DMS79 treated with DMSO at 0.1 percent for 48 hours (cell line): ENCODE data around the gene RBM15.

Experiments
- DNase-seq: peaks from one replicate; lab custom pipeline; 2025; lab: John Stamatoyannopoulos, UW

RBM15 gene

GRCh38 chr1:110348050-110348449 lies 8.9 kb downstream of the RBM15 start:
- no peak for DNase-seq

- DNase-seq: no peak
These were observed 9.6 kb downstream of the RBM15 start for GRCh38 chr1:110348771-110349170.

GRCh38 chr1:110350360-110350759 lies 11.2 kb downstream of the RBM15 start:
- no peak for DNase-seq

GRCh38 chr1:110355321-110355720 lies 16.1 kb downstream of the RBM15 start:
- no peak for DNase-seq

- no peak for DNase-seq
These were observed 17.2 kb downstream of the RBM15 start for GRCh38 chr1:110356379-110356778.

- no peak for DNase-seq
These were observed 21.3 kb downstream of the RBM15 start for GRCh38 chr1:110360431-110360830.

GRCh38 chr1:110361856-110362255 lies 22.7 kb downstream of the RBM15 start:
- no peak for DNase-seq

GRCh38 chr1:110364221-110364620 lies 25.0 kb downstream of the RBM15 start:
- no peak for DNase-seq

GRCh38 chr1:110370827-110371226 lies 31.6 kb downstream of the RBM15 start:
- DNase-seq: no peak

GRCh38 chr1:110375490-110375889 lies 36.3 kb downstream of the RBM15 start:
- DNase-seq: no peak

- no peak for DNase-seq
These were observed 41.6 kb downstream of the RBM15 start for GRCh38 chr1:110380672-110381283.

- no peak for DNase-seq
These were observed 44.2 kb downstream of the RBM15 start for GRCh38 chr1:110383251-110383990.

GRCh38 chr1:110384581-110385321 lies 45.6 kb downstream of the RBM15 start:
- DNase-seq: no peak

- no peak for DNase-seq
These were observed 46.2 kb downstream of the RBM15 start for GRCh38 chr1:110385369-110385768.

- DNase-seq: no peak
These were observed 48.0 kb downstream of the RBM15 start for GRCh38 chr1:110387048-110387754.

GRCh38 chr1:110390096-110390495 lies 50.9 kb downstream of the RBM15 start:
- no peak for DNase-seq

GRCh38 chr1:110390692-110391245 lies 51.6 kb downstream of the RBM15 start, which contains the start of gene SLC16A4:
TSS of gene SLC16A4 (minus strand) at chr1:110391026. CDS start at chr1:110389323, 1,703 bp downstream.
- no peak for DNase-seq

- DNase-seq: no peak
These were observed 54.1 kb downstream of the RBM15 start for GRCh38 chr1:110393286-110393685.

- DNase-seq: no peak
These were observed 54.7 kb downstream of the RBM15 start for GRCh38 chr1:110393691-110394492.

- no peak for DNase-seq
These were observed 55.3 kb downstream of the RBM15 start for GRCh38 chr1:110394493-110394820.
